Choroid plexus epithelial cell (primary cell): Measurements from ENCODE around the gene RYR2.

Experiments used
- DNase-seq: peaks from one replicate; pipeline ENCODE4 v3.0.0-alpha.2; 2010; ENCODE audit warnings: low read depth
- H3K4me3 ChIP-seq: 2 replicates; pipeline ENCODE4 v1.5.1; 2011; ENCODE audit warnings: low read depth, mild to moderate bottlenecking, control low read depth, low read length, moderate library complexity
- TF ChIP-seq, protein P1 (sequence below): conservative IDR thresholded peaks from 2 replicates; pipeline ENCODE4 v1.5.1; 2011; ENCODE audit warnings: low read depth, mild to moderate bottlenecking, control low read depth, inconsistent platforms, low read length, moderate library complexity

The RYR2 gene

DNA sequence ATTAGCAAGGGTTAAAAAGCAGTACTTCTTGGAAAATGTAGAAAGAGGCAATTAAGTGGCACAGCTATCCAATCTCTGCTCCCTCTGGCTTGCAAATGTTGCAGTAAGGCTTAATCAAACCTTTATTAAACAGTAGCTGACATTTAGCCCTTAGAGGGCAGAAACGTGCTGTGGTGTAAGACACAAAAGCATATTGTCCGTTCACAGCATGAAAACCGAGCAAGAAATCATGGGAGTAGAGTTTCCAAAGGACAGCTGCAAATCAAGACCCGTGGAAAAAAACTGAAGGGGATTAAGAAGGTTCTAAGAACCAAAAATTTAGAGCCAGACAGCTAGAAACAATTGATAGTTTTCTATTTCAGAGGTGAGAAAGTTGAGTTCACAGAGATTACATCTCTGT lies 835.6 kb downstream of the RYR2 start:
- H3K4me3 ChIP-seq = no peak overlapping the region
- TF ChIP-seq, protein P1, sequence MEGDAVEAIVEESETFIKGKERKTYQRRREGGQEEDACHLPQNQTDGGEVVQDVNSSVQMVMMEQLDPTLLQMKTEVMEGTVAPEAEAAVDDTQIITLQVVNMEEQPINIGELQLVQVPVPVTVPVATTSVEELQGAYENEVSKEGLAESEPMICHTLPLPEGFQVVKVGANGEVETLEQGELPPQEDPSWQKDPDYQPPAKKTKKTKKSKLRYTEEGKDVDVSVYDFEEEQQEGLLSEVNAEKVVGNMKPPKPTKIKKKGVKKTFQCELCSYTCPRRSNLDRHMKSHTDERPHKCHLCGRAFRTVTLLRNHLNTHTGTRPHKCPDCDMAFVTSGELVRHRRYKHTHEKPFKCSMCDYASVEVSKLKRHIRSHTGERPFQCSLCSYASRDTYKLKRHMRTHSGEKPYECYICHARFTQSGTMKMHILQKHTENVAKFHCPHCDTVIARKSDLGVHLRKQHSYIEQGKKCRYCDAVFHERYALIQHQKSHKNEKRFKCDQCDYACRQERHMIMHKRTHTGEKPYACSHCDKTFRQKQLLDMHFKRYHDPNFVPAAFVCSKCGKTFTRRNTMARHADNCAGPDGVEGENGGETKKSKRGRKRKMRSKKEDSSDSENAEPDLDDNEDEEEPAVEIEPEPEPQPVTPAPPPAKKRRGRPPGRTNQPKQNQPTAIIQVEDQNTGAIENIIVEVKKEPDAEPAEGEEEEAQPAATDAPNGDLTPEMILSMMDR = no peak
- DNase-seq = no peak

DNA sequence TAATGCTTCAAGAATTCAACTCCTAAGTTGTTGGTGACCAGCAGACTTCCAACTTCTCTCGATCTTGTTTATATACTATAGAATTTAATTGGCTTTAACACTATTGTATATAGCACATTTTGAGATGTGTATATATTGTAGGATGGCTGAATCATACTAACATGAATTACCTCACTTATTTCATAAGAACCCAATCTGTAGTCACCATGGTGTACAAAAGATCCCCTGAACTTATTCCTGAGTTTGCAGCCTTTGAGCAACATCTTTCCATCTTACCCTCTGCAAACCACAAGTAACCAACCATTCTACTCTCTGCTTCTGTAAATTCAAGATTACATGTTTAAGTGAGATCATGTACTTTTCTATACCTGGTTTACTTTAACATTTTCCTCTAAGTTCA lies 836.4 kb downstream of the RYR2 start:
- TF ChIP-seq, protein P1 = no peak

DNA sequence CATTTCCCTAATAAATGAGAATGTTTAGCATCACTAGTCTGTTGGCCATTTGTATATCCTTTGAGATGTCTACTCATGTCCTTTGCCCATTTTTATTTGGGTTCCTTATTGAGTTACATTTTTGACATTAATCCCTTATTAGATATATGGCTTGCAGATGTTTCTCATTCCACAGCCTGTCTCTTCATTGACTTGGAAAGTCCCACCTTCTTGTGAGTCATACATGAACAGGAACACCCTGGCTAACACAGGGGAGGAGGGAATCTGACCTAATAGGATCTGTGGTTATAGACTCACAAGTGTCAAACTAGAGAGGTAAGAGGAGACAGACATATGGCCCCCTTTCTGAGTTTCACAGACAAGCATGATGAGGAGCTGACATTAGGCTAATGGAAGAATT lies 837.2 kb downstream of the RYR2 start:
- H3K4me3 ChIP-seq = no peak overlapping the region
- TF ChIP-seq, protein P1 = no peak
- peak; percentile 39 for DNase-seq

More for the DNA sequence above, 836.4 kb downstream of the RYR2 start:
- no peak overlapping the region for H3K4me3 ChIP-seq
- DNase-seq = no peak
